GM12872 (cell line): ENCODE measurements around the gene CES1.

Source experiments
- CTCF ChIP-seq: IDR thresholded peaks from 3 replicates; pipeline ENCODE4 v1.5.1; 2011; ENCODE audit warnings: low read depth, mild to moderate bottlenecking, low read length, moderate library complexity; ENCODE audit not compliant: insufficient read depth

CES1 gene

DNA sequence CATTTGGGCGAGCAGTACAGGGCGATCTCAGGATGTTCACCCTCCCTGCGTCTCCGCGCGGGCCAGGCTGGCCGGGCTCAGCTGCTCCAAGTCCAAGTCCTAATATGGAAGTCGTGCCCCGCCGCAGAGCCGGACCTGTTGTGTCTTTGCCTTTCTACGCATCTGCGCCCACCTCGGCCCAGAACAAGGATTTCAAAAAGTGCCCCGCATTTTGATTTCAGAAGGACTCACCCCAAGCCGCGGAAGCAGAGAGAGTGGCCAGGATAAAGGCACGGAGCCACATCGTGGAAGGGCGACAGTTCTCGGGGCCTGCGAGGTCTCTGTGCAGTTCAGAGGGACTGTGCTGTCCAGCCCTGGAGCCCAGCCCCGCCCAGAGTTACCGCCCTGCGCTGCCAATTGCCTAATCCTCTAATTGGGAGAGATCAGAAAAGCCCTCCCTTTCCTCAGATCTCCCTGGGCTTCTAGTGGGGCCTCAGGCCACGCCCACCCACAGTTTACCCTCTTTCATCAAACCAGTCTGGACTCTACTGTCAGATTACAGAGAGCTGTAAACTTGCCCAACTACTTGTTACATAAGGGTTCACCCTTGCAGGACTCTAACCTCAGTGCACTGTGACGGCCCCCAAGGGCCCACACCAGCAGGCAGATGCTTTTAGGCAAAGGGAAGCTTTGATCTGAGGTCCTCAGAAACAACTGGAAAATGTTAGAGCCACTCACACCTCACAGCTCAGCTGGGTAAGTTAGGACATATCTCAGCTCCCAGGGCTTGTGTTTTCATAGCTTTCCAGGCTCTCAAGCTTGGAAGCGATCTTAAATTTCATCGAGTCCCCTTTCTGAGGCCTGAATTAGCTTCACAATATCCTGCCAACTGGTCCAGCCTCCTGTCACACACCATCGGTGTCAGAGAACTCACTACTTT lies at the start of gene CES1:
Gene CES1, minus strand, starts transcription at position 324 of the 919 bp plus-strand sequence. Its CDS starts 41 bp downstream, at position 283.
- TF ChIP-seq CTCF = no peak

DNA sequence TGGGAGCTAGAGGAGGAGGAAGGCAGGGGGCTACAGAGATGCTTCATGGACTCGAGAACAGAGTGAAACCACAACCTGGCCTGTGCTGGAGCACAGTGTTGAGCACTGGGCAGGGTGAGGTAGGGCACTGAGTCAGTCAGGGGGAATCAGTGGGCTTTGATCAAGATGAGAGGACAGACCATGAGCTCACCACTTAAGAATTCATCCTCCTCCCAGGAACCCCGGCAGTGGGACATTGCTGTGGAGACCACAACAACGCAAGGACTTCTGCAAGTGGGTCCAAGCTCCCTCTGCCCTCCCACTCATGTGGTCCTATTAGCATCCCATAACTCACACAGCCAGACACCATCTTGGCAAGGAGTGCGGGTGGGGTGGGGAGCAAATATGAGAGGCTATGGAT lies 44.0 kb upstream of the CES1 start:
- TF ChIP-seq CTCF = no peak

GRCh38 chr16:55875273-55875672 lies 42.4 kb upstream of the CES1 start, which contains the start of gene CES5A:
Gene CES5A, minus strand, starts transcription at chr16:55875373. Its CDS starts 152 bp downstream, at chr16:55875221.
- TF ChIP-seq CTCF = no peak

DNA sequence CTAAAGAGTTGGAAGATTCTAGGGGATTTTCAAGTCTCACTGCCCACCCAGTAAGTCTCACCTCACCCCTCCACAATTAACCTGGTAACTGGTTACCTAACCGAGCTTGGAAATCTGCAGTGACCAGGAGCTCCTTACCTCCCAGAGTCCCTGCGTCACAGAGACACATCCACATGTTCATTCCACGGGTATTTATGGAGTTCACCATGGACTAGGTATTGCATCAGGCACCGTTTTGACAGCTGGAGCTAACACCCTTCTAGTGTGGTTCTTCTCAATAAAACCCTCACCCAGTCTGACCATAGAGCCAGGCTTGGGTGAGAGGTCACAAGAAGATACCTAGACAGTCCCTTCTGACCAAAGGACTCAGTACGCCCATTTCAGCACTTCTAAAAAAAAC lies 40.2 kb upstream of the CES1 start:
- no peak for TF ChIP-seq CTCF

DNA sequence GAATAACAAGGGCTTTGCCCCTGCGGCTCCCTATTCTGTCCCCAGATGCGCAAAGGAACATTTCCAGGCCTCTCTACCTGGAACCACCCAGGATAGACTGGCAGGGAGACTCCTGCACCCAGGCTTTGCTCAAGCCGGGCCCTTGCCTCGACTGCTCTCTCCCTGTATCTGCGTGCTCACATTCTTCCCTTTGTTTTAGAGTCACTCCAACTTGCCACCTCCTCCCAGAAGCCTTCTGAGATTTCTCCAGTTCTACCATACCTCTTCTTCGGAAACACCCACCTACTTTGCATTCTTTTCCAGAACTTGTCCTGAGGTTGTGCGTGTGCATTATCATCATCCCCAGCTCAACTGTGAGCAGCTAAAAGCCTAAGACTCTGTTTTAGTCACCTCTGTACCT lies 39.2 kb upstream of the CES1 start:
- no peak for TF ChIP-seq CTCF

DNA sequence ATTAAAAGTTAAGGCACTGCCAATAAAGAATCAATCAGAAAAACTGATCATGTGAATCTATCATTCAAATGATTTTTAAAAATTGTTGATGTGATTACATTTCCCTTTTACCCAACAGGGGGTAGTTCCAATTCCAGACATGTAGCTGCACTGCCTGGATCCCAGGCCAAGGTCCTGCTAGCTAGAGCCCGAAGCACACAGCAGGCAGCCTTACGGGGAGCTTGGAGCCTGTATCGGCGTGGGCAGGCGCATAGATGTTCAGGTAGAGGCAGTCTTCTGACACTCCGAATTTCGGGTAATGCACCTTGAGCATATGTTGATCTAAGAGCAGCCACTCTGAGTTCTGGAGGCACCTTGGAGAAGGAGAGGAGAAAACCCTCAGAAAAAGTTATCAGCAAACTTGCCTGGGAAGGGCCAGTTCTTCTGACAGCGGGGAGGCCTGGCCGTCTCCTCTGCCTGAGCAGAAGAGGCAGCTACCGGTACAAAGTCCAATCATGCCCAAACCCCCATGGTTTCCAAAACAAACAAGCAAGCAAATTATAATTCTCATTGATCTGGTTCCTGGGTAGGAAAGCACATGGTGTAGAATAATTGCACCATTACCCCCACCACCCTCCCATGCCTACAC lies 38.6 kb upstream of the CES1 start:
- no peak for TF ChIP-seq CTCF

GRCh38 chr16:55868980-55869379 lies 36.1 kb upstream of the CES1 start:
- no peak for TF ChIP-seq CTCF
